NOMO-1 (cell line): ENCODE results near the gene EVX1.

Source experiments
- DNase-seq, 2 experiments: peaks; one replicate each; lab custom pipeline; 2025; ENCODE audit not compliant: unreplicated experiment in 2 of 2; lab: John Stamatoyannopoulos, UW

Gene EVX1

GRCh38 chr7:27242555-27243339 is at the start of gene EVX1:
TSS of gene EVX1 (plus strand) at chr7:27242802. CDS start at chr7:27243031, 229 bp downstream.
- no peak for DNase-seq

- DNase-seq = no peak
Measured at GRCh38 chr7:27193335-27194001, 49.1 kb upstream of the EVX1 start.

GRCh38 chr7:27194002-27194352 is 48.6 kb upstream of the EVX1 start:
- no peak for DNase-seq

GRCh38 chr7:27194686-27195379 is 47.8 kb upstream of the EVX1 start:
- peak in 1 of 2 experiments; percentile 35 for DNase-seq

GRCh38 chr7:27196287-27196767 is 46.3 kb upstream of the EVX1 start:
- peak; percentile 23 to 77 for DNase-seq

GRCh38 chr7:27197137-27198042 is 45.2 kb upstream of the EVX1 start:
- DNase-seq = peak in 1 of 2 experiments; percentile 24

GRCh38 chr7:27198138-27198841 is 44.3 kb upstream of the EVX1 start:
- no peak for DNase-seq

- peak in 1 of 2 experiments; percentile 26 for DNase-seq
Measured at GRCh38 chr7:27198871-27199801, 43.5 kb upstream of the EVX1 start.

GRCh38 chr7:27199849-27200760 is 42.5 kb upstream of the EVX1 start, which contains the start of gene HOXA13:
TSS of gene HOXA13 (minus strand) at chr7:27200091. CDS start at chr7:27200077, 14 bp downstream.
- DNase-seq = peak; percentile 45 to 53

GRCh38 chr7:27200761-27201579 is 41.6 kb upstream of the EVX1 start:
- DNase-seq = peak; percentile 68 to 83

GRCh38 chr7:27201580-27202017 is 41.0 kb upstream of the EVX1 start:
- DNase-seq = no peak

- no peak for DNase-seq
Measured at GRCh38 chr7:27202018-27202861, 40.4 kb upstream of the EVX1 start.

GRCh38 chr7:27202862-27203134 is 39.8 kb upstream of the EVX1 start:
- DNase-seq = no peak

GRCh38 chr7:27203365-27203953 is 39.1 kb upstream of the EVX1 start:
- DNase-seq = no peak

- no peak for DNase-seq
Measured at GRCh38 chr7:27203964-27204594, 38.5 kb upstream of the EVX1 start.
